ENCODE results near the gene UQCRQ.
"Not testable (repeated sequence)": the region's sequence is repeated elsewhere in the genome, so short reads cannot be mapped to it uniquely, and the experiment has no call there.

UQCRQ gene

GRCh38 chr5:132840896-132841295 lies 25.5 kb upstream of the UQCRQ start:
- Histone ChIP-seq H3K9ac (ENCODE audit: low read depth, low read length) (no peak overlapping the region), H3K36me3 (ENCODE audit: insufficient read depth, low read length) (no peaks in the 10 kb centered on the region), H3K9me3 (ENCODE audit: control insufficient read depth, insufficient read depth, low read length) (no peaks in the 10 kb centered on the region), H3K4me1 (ENCODE audit: insufficient read depth, low read length) (no peaks in the 10 kb centered on the region; the same call in 1 of the 2 replicates)

GRCh38 chr5:132841305-132841704 lies 25.1 kb upstream of the UQCRQ start:
- Histone ChIP-seq H3K9ac (ENCODE audit: low read depth, low read length) (no peak overlapping the region), H3K9me3 (ENCODE audit: control insufficient read depth, insufficient read depth, low read length) (no peaks in the 10 kb centered on the region), H3K4me1 (ENCODE audit: insufficient read depth, low read length) (no peaks in the 10 kb centered on the region; the same call in 1 of the 2 replicates), H3K36me3 (ENCODE audit: insufficient read depth, low read length) (no peaks in the 10 kb centered on the region)

GRCh38 chr5:132848270-132848669 lies 18.2 kb upstream of the UQCRQ start:
- Histone ChIP-seq H3K9ac (ENCODE audit: low read depth, low read length) (no peak overlapping the region), H3K9me3 (ENCODE audit: control insufficient read depth, insufficient read depth, low read length) (no peaks in the 10 kb centered on the region), H3K36me3 (ENCODE audit: insufficient read depth, low read length) (no peaks in the 10 kb centered on the region), H3K4me1 (ENCODE audit: insufficient read depth, low read length) (peaks cover under 1% of the 10 kb centered on the region; the same call in 1 of the 2 replicates)

- H3K4me1 ChIP-seq (ENCODE audit: insufficient read depth, low read length) = peaks cover 9% of the 10 kb centered on the region; the same call in 1 of the 2 replicates
- H3K9ac ChIP-seq (ENCODE audit: low read depth, low read length) = no peak overlapping the region
Observed at GRCh38 chr5:132849347-132849746, 17.1 kb upstream of the UQCRQ start.

GRCh38 chr5:132850066-132850465 lies 16.4 kb upstream of the UQCRQ start:
- Histone ChIP-seq H3K4me1 (ENCODE audit: insufficient read depth, low read length) (peaks cover 11% of the 10 kb centered on the region; the same call in 1 of the 2 replicates), H3K9ac (ENCODE audit: low read depth, low read length) (no peak overlapping the region), H3K9me3 (ENCODE audit: control insufficient read depth, insufficient read depth, low read length) (no peaks in the 10 kb centered on the region), H3K36me3 (ENCODE audit: insufficient read depth, low read length) (no peaks in the 10 kb centered on the region)

More at GRCh38 chr5:132849347-132849746, 17.1 kb upstream of the UQCRQ start:
- H3K36me3 ChIP-seq (ENCODE audit: insufficient read depth, low read length) = no peaks in the 10 kb centered on the region
- H3K9me3 ChIP-seq (ENCODE audit: control insufficient read depth, insufficient read depth, low read length) = no peaks in the 10 kb centered on the region

DNA sequence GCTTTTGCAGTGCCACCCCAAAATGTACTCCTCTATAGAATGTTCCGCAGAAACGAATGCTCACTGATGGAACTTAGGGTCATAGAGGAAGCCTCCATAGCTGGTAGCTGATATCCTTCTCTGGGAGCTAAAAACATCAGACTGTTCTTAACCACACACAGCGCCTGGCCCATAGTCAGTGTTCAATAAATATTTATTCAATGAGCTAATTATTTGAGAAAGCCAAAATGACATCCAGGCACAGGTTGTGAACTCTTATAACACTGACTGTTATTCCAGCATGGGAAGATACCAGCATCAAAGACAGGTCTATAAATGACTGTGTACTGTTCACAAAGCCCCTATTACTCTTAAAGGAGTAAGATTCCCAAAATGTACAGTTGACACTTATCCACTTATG lies 13.1 kb upstream of the UQCRQ start:
- H3K9ac ChIP-seq (ENCODE audit: low read depth, low read length) = no peak overlapping the region
- H3K4me1 ChIP-seq (ENCODE audit: insufficient read depth, low read length) = peaks cover 11% of the 10 kb centered on the region; the same call in 1 of the 2 replicates
- H3K9me3 ChIP-seq (ENCODE audit: control insufficient read depth, insufficient read depth, low read length) = no peaks in the 10 kb centered on the region
- no peaks in the 10 kb centered on the region for H3K36me3 ChIP-seq (ENCODE audit: insufficient read depth, low read length)

DNA sequence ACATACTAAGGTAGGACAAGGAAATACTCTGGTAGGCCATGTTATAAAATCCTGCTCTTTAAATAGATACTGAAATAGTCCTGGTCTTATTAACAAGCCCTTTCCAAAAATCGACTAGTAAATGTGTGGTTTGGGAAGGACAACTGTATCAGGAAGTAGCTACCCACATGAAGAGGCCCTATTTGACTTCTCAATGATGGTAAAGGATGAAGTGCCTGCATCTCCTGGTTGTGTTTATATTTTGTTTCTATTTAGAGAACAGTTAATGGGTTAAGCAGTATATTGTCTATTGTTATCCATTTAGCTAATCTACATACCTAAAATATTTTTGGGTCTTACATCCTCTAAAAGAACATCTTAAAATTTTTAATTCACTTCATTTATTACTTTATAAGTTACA lies 12.7 kb upstream of the UQCRQ start:
- H3K4me1 ChIP-seq (ENCODE audit: insufficient read depth, low read length) = peaks cover 11% of the 10 kb centered on the region; the same call in 1 of the 2 replicates
- no peaks in the 10 kb centered on the region for H3K9me3 ChIP-seq (ENCODE audit: control insufficient read depth, insufficient read depth, low read length)
- no peaks in the 10 kb centered on the region for H3K36me3 ChIP-seq (ENCODE audit: insufficient read depth, low read length)
- no peak overlapping the region for H3K9ac ChIP-seq (ENCODE audit: low read depth, low read length)

DNA sequence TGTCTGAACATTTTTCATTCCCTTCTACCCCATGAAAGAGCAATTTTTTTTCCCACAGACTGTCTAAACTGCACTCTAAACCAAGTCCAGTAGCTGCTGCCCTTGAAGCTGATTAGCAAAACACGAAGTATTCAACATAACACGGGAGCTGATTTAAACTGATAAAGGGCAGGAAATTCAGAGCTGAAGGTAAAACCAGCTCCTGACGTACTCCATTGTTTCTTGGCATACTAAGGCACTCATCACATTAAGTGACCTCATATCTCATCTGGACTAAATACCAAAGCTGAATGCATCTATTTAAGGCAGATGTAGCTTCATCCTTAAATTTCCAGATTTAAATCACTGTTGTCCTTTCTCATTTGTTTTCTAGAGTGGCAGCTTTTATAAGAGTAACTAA lies 12.1 kb upstream of the UQCRQ start:
- Histone ChIP-seq H3K9me3 (ENCODE audit: control insufficient read depth, insufficient read depth, low read length) (no peaks in the 10 kb centered on the region), H3K9ac (ENCODE audit: low read depth, low read length) (no peak overlapping the region), H3K4me1 (ENCODE audit: insufficient read depth, low read length) (peaks cover 11% of the 10 kb centered on the region; the same call in 1 of the 2 replicates), H3K36me3 (ENCODE audit: insufficient read depth, low read length) (no peaks in the 10 kb centered on the region)

- H3K9ac ChIP-seq (ENCODE audit: low read depth, low read length); H3K9me3 ChIP-seq (ENCODE audit: control insufficient read depth, insufficient read depth, low read length); H3K36me3 ChIP-seq (ENCODE audit: insufficient read depth, low read length): not testable (repeated sequence)
- peaks cover 11% of the 10 kb centered on the region; the same call in 1 of the 2 replicates for H3K4me1 ChIP-seq (ENCODE audit: insufficient read depth, low read length)
Observed at GRCh38 chr5:132854992-132855391, 11.4 kb upstream of the UQCRQ start.

DNA sequence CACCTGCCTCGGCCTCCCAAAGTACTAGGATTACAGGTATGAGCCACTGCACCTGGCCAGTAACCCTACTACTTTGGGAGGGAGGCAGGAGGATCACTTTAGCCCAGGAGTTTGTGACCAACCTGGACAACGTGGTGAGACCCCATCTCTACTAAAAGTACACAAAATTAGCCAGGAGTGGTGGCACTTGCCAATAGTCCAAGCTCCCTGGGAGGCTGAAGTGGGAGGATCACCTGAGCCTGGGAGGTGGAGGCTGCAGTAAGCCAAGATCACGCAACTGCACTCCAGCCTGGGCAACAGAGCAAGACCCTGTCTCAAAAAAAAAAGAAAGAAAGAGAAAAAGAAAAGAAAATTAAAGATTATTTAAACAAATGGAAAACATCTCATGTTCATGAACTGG lies 10.4 kb upstream of the UQCRQ start:
- Histone ChIP-seq H3K9me3 (ENCODE audit: control insufficient read depth, insufficient read depth, low read length) (no peaks in the 10 kb centered on the region), H3K9ac (ENCODE audit: low read depth, low read length) (no peak overlapping the region), H3K36me3 (ENCODE audit: insufficient read depth, low read length) (no peaks in the 10 kb centered on the region), H3K4me1 (ENCODE audit: insufficient read depth, low read length) (peaks cover 11% of the 10 kb centered on the region; the same call in 1 of the 2 replicates)

DNA sequence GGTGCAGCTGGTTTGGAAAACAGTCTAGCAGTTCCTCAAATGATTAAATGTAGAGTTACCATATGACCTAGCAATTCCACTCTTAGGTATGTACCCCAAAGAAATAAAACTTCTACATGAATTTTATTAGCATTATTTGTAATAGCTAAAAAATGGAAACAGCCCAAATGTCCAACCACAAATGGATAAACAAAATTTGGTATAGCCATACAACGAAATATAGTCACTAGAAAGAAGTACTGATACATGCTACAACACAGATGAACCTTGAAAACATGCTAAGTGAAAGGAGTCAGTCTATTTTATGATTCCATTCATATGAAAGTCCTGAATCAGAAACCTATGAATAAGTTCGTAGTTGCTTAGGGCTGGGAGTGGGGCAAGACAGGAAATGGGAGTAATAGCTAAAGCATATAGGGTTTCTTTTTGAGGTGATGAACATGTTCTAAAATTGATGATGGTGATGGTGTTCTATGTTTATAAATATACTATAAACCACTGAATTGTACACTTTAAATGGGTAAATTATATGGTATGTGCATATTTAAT lies 6.5 kb upstream of the UQCRQ start:
- Histone ChIP-seq H3K9me3 (ENCODE audit: control insufficient read depth, insufficient read depth, low read length) (no peaks in the 10 kb centered on the region), H3K4me1 (ENCODE audit: insufficient read depth, low read length) (peaks cover 3% of the 10 kb centered on the region; the same call in 1 of the 2 replicates), H3K9ac (ENCODE audit: low read depth, low read length) (no peak overlapping the region), H3K36me3 (ENCODE audit: insufficient read depth, low read length) (no peaks in the 10 kb centered on the region)

DNA sequence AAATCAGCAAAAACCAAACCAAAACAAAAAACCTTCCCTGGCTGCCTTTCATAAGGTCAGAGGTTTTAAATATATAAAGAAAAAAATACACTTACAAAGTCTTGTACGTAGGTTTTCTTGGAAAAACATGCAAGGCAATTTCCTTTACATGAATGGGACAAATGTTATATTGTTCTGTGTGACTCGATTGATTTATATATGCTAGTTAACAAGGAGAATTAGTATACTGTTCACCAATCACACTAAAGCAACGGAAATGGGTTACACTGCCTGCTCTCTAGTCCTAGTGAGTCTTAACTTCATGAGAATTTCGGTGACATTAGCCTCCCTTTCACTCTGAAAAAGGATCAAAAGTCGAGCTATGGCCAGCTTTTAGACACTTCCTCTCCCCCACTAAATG lies 5.7 kb upstream of the UQCRQ start:
- peaks cover 11% of the 10 kb centered on the region for H3K4me1 ChIP-seq (ENCODE audit: insufficient read depth, low read length)
- no peaks in the 10 kb centered on the region for H3K9me3 ChIP-seq (ENCODE audit: control insufficient read depth, insufficient read depth, low read length)
- no peak overlapping the region for H3K9ac ChIP-seq (ENCODE audit: low read depth, low read length)
- no peaks in the 10 kb centered on the region for H3K36me3 ChIP-seq (ENCODE audit: insufficient read depth, low read length)

DNA sequence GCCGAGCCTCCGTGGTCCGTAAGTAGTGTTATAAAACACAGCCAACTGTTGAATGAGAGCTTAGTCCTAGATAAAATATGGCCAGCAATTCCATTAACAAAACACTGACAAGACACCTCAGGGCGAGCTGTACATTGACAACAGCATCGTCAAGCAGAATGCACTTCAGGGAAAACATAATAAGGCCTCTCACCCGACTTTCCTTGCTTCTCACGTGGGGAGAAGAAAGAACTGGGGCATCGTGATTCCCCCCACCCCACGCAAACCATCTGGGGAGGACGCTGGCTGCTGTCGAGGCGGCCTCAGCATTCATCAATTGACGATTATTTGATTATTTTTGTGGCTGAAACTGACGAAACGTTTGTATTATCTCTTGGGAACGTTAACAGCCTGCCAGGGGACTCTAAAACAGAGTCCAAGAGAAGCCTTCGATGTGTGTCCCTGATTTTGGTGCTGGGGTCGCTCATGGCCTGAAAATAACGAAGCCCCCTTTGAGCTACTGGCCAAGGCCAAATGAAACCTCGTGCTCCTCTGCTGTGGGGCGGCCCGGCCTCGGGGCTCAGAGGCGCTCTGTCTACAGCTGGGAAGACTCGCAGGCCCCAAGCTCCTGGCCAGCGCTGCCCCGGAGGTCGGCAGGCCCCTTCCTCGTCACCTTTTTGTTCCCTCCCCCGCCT lies 637 bp upstream of the UQCRQ start:
- H3K9me3 ChIP-seq (ENCODE audit: control insufficient read depth, insufficient read depth, low read length) = no peaks in the 10 kb centered on the region
- 0 out of 2 replicates have a peak, but pooled peaks cover 3% of the 10 kb centered on the region for H3K36me3 ChIP-seq (ENCODE audit: insufficient read depth, low read length)
- H3K4me1 ChIP-seq (ENCODE audit: insufficient read depth, low read length) = peaks cover 17% of the 10 kb centered on the region
- H3K9ac ChIP-seq (ENCODE audit: low read depth, low read length) = peak overlapping the region; percentile 84

GRCh38 chr5:132867046-132867451 lies 607 bp downstream of the UQCRQ start:
- Histone ChIP-seq H3K9ac (ENCODE audit: low read depth, low read length) (peak overlapping the region; percentile 84), H3K36me3 (ENCODE audit: insufficient read depth, low read length) (peaks cover 5% of the 10 kb centered on the region; the same call in 1 of the 2 replicates), H3K9me3 (ENCODE audit: control insufficient read depth, insufficient read depth, low read length) (no peaks in the 10 kb centered on the region), H3K4me1 (ENCODE audit: insufficient read depth, low read length) (peaks cover 17% of the 10 kb centered on the region)

GRCh38 chr5:132868754-132869153 lies 2.3 kb downstream of the UQCRQ start:
- H3K36me3 ChIP-seq (ENCODE audit: insufficient read depth, low read length) = peaks cover 6% of the 10 kb centered on the region; the same call in 1 of the 2 replicates
- H3K4me1 ChIP-seq (ENCODE audit: insufficient read depth, low read length) = peaks cover 17% of the 10 kb centered on the region
- no peaks in the 10 kb centered on the region for H3K9me3 ChIP-seq (ENCODE audit: control insufficient read depth, insufficient read depth, low read length)
- H3K9ac ChIP-seq (ENCODE audit: low read depth, low read length) = no peak overlapping the region

Measured in ES-I3 (cell line).